ENCODE results near the gene UBE2G1. TPM values are rescaled to one million over a fixed set of nuclear protein-coding genes. Genes with fewer than 3 reads are reported as not detected.

UBE2G1 gene
- total and polyA plus RNA-seq, 9 of the 15 experiments (the other 6 are each of a cell fraction or from before 2014, with no cell fraction given): 10.1 to 65.9 (median 29.7) TPM

GRCh38 chr17:4358154-4358553 is 8.3 kb downstream of the UBE2G1 start:
- no peaks in the 10 kb centered on the region for H3K27me3 ChIP-seq (ENCODE audit: control insufficient read depth in 2 of 2, insufficient read depth in 2 of 2, low read length in 2 of 2)
- H3K4me2 ChIP-seq (ENCODE audit: insufficient read depth, low read length): no peak overlapping the region
- H3K36me3 ChIP-seq (ENCODE audit: control insufficient read depth, insufficient read depth, low read length): peaks cover 26% of the 10 kb centered on the region; the same call in 1 of the 3 replicates
- BruUV-seq (replicated peaks): no TSS peak
- H3K9me3 ChIP-seq (replicated peaks; ENCODE audit: control insufficient read depth, insufficient read depth, low read depth, low read length): no peaks in the 10 kb centered on the region
- H3K4me1 ChIP-seq (replicated peaks in 1 of 2; ENCODE audit: control insufficient read depth in 2 of 2, insufficient read depth in 2 of 2, low read length in 2 of 2): peaks cover 5 to 7% of the 10 kb centered on the region in 2 experiments; a peak in 3 of 5 replicates
- H3K27ac ChIP-seq (ENCODE audit: extremely low read depth, low read depth, low read length): no peak overlapping the region
- ChIA-PET CTCF (ENCODE audit: low intra/inter-chr PET ratio) (no interaction called here), POLR2A (interaction anchor here (1.1 kb wide), 1 partner anchor 20 kb away, joined by 6 read pairs; no protein-coding TSS in a partner anchor)
- H3K9me1 ChIP-seq (ENCODE audit: control insufficient read depth, insufficient read depth, low read length): no peaks in the 10 kb centered on the region
- H2AFZ ChIP-seq (ENCODE audit: low read depth, low read length): no peak overlapping the region
- FAIRE-seq (no peak), ATAC-seq (no peak), DNase-seq (ENCODE audit: extremely low read depth in 1 of 4, low spot score in 3 of 4) (no peak)
- intact Hi-C loops (cut with micrococcal nuclease) (no loop called here), in situ Hi-C loops (cut with MboI) (no loop called here)
- H3K4me3 ChIP-seq: no peak overlapping the region
- H4K20me1 ChIP-seq (replicated peaks; ENCODE audit: control insufficient read depth, insufficient read depth, low read length): 0 out of 2 replicates have a peak, but pooled peaks cover 5% of the 10 kb centered on the region
- WGBS (ENCODE audit: insufficient coverage, low coverage, missing lambda C conversion rate): 96% methylated on average over 4 of the region's 4 CpGs
- peaks cover 97% of the 10 kb centered on the region for H3K79me2 ChIP-seq (ENCODE audit: control insufficient read depth, insufficient read depth, low read length)
- no peak overlapping the region for H3K9ac ChIP-seq (ENCODE audit: insufficient read depth in 1 of 2, low read depth in 2 of 2, low read length in 2 of 2)
- no peak for TF ChIP-seq BCLAF1 (IDR thresholded peaks at IDR 0.05; ENCODE audit: borderline replicate concordance in 1 of 2, control insufficient read depth in 1 of 2, low read depth in 2 of 2, low read length in 1 of 2)
- no peak for TF ChIP-seq TRIM24 (IDR thresholded peaks at IDR 0.05)
- no peak for TF ChIP-seq ZNF780A (CRISPR knock-in tag; IDR thresholded peaks at IDR 0.05)
- TF ChIP-seq NR2C1 (IDR thresholded peaks at IDR 0.05): no peak
- no peak for TF ChIP-seq NR2C1 (tag; IDR thresholded peaks at IDR 0.05)
- no peak for TF ChIP-seq ARID3A (IDR thresholded peaks at IDR 0.05; ENCODE audit: borderline replicate concordance, low read depth, low read length)
- TF ChIP-seq POLR2H (tag; IDR thresholded peaks at IDR 0.05; ENCODE audit: low read depth): no peak
- TF ChIP-seq ATF7 (IDR thresholded peaks at IDR 0.05): no peak
- no peak for TF ChIP-seq ZFX (CRISPR knock-in tag; IDR thresholded peaks at IDR 0.05)
- TF ChIP-seq MEIS2 (IDR thresholded peaks at IDR 0.05; ENCODE audit: partially characterized antibody): no peak
- TF ChIP-seq NRF1 (conservative IDR thresholded peaks at IDR 0.05 in 1 of 2, IDR thresholded peaks at IDR 0.05 in 1 of 2): no peak
- no peak for TF ChIP-seq KDM2B (CRISPR knock-in tag; IDR thresholded peaks at IDR 0.05)
- no peak for TF ChIP-seq MTA2 (IDR thresholded peaks at IDR 0.05; ENCODE audit: low read depth)
- TF ChIP-seq STAG1 (CRISPR knock-in tag; IDR thresholded peaks at IDR 0.05; ENCODE audit: borderline replicate concordance): no peak
- no peak for TF ChIP-seq ZBED1 (IDR thresholded peaks at IDR 0.05)
- TF ChIP-seq BDP1 (IDR thresholded peaks at IDR 0.05; ENCODE audit: insufficient read depth, insufficient read length): no peak
- TF ChIP-seq ZNF232 (CRISPR knock-in tag; IDR thresholded peaks at IDR 0.05): no peak
- no peak for TF ChIP-seq CEBPB (tag; IDR thresholded peaks at IDR 0.05)
- no peak for TF ChIP-seq HMG20B (CRISPR knock-in tag; IDR thresholded peaks at IDR 0.05)
- TF ChIP-seq SMAD2 (IDR thresholded peaks at IDR 0.05; ENCODE audit: low read depth, low read length): no peak

Data from K562 (cell line).